GM18951 (cell line): ENCODE results near the gene SOX6.

Experiments
- POLR2A ChIP-seq: IDR thresholded peaks from 4 replicates; pipeline ENCODE4 v1.6.1; 2011; ENCODE audit warnings: mild to moderate bottlenecking; ENCODE audit not compliant: insufficient read length, insufficient read depth; ENCODE audit errors: extremely low read depth
- in situ Hi-C: fragments of 300-500 bp; cut with MboI; formaldehyde crosslinking; loops from one replicate; pipeline ENCODE4 v1.12.0; 2022; ENCODE audit warnings: low sequenced_read_pairs, mixed read lengths, inconsistent platforms; ENCODE audit not compliant: unreplicated experiment

The SOX6 gene

GRCh38 chr11:16117989-16118756 is 238.2 kb downstream of the SOX6 start:
- no peak for TF ChIP-seq POLR2A

GRCh38 chr11:16114978-16115871 is 241.1 kb downstream of the SOX6 start:
- in situ Hi-C loops, result no loop called here

More at GRCh38 chr11:16117989-16118756, 238.2 kb downstream of the SOX6 start:
- in situ Hi-C loops, result no loop called here

GRCh38 chr11:16114431-16114830 is 241.9 kb downstream of the SOX6 start:
- in situ Hi-C loops, result no loop called here
- TF ChIP-seq POLR2A, result no peak

More at GRCh38 chr11:16114978-16115871, 241.1 kb downstream of the SOX6 start:
- TF ChIP-seq POLR2A, result no peak

GRCh38 chr11:16111690-16112089 is 244.7 kb downstream of the SOX6 start:
- in situ Hi-C loops, result no loop called here
- TF ChIP-seq POLR2A, result no peak

GRCh38 chr11:16110886-16111285 is 245.5 kb downstream of the SOX6 start:
- no peak for TF ChIP-seq POLR2A
- in situ Hi-C loops, result no loop called here

- in situ Hi-C loops, result no loop called here
- no peak for TF ChIP-seq POLR2A
These were observed 256.9 kb downstream of the SOX6 start for GRCh38 chr11:16099343-16099900.

GRCh38 chr11:16098526-16099205 is 257.7 kb downstream of the SOX6 start:
- TF ChIP-seq POLR2A, result no peak
- in situ Hi-C loops, result no loop called here

GRCh38 chr11:16097543-16097942 is 258.8 kb downstream of the SOX6 start:
- no peak for TF ChIP-seq POLR2A
- in situ Hi-C loops, result no loop called here

GRCh38 chr11:16096336-16096735 is 260.0 kb downstream of the SOX6 start:
- no peak for TF ChIP-seq POLR2A
- in situ Hi-C loops, result no loop called here

- in situ Hi-C loops, result no loop called here
- TF ChIP-seq POLR2A, result no peak
These were observed 260.6 kb downstream of the SOX6 start for GRCh38 chr11:16095756-16096155.

- in situ Hi-C loops, result no loop called here
- TF ChIP-seq POLR2A, result no peak
These were observed 262.3 kb downstream of the SOX6 start for GRCh38 chr11:16093889-16094653.

GRCh38 chr11:16091862-16092261 is 264.5 kb downstream of the SOX6 start:
- in situ Hi-C loops, result no loop called here

GRCh38 chr11:16089481-16089880 is 266.9 kb downstream of the SOX6 start:
- TF ChIP-seq POLR2A, result no peak
- in situ Hi-C loops, result no loop called here

More at GRCh38 chr11:16091862-16092261, 264.5 kb downstream of the SOX6 start:
- no peak for TF ChIP-seq POLR2A

GRCh38 chr11:16088774-16089173 is 267.6 kb downstream of the SOX6 start:
- no peak for TF ChIP-seq POLR2A
- in situ Hi-C loops, result no loop called here
